Fibroblast of peridontal ligament (primary cell): ENCODE measurements around the gene AIG1.
"Not testable (repeated sequence)": the region's sequence is repeated elsewhere in the genome, so short reads cannot be mapped to it uniquely, and the experiment has no call there.

Source experiments
- DNase-seq: peaks from one replicate; pipeline ENCODE4 v3.0.0-alpha.2; 2010; ENCODE audit errors: extremely low read depth

Gene AIG1

DNA sequence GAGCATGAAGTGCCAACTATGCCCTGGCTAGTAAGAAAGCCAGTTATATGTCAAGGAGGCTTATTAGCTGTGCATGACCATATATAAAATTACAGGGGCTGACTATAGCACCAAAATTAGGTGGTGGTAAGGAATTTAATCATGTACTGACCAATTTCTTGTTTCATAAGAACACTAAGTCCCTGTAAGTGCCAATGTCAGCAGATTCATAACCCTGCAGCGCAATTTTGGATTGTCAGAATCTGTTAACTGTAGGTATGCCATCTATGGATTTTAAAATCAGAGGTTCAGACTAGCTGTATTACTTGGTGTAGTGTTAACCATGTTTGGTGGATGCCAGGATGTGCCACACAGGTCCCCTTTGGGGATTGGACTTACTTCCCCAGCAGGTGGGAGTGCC, 207.8 kb downstream of the AIG1 start:
- no peak for DNase-seq

DNA sequence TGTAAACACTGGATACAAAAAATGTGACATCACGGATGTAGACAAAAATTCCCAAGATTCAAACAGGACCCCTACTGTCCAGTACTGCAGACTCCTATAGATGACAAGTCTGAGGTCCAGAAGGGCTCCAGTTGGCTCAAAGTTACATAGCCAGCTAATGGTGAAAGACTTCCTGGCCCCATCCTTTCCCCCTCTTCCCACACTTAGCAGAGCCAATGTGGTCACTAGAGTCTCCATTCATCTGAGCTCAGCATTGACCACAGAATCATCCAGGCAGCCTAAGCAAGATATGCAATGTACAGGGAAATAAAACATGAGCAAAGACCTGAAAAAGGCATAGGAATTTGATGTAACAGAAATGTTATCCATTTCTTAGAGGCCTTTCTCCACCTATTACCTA, 209.3 kb downstream of the AIG1 start:
- peak; percentile 84 for DNase-seq

DNA sequence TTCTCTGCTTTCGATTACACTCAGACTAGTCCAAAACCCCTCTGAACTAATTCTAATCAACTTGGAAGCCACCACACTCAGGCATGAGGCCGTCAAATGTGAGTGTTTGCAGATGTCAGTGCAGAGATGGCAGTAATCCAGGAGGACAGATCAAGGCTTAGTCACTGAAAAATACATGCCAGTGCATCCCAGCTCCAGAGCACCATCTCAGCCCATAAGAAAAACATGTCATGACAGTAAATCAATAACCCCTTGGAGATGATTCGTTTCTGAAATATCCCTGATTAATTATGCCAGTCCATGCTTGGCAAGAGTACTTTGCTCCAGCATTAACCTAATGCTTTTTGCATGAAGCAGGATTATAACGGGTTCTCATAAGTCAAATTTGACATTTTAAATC, 210.3 kb downstream of the AIG1 start:
- DNase-seq = peak; percentile 95

DNA sequence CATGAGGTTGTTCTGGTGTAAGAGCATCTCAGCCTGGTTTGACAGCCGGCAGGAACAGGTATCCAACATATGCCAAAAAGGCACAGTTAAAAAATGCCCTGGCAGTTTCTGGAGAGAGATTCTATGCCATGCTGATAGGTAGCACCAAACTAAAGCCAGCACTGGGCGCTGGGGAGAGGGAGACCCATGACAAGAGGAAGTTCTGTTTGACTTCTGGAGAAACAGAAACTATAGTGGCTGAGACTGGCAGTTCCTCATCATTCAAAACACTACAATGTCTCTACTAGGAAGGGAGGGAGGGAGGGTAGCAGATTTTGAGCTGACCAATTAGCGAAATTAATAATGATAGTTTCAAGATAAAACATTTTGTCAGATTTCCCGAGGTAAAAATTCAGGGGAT, 215.7 kb downstream of the AIG1 start:
- DNase-seq = no peak

DNA sequence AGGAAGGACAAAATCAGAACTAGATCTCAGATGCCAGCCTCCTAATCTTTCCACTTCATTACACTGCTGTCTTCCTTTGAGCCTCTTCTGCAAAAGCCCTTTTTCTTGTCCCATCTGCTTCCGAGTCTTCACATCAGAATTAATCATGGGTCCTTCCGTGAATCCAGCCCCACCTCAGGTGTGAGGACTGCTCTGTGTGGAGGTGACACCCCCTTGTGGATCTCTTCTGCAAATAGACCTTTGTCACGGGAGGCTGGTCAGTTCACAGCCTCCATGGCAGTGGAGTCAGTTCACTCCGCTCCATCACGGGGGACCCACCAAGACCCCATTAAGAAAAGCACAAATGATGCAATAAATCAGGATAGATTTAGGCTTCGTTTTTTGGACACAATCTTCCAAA, 218.7 kb downstream of the AIG1 start:
- DNase-seq = peak; percentile 26

DNA sequence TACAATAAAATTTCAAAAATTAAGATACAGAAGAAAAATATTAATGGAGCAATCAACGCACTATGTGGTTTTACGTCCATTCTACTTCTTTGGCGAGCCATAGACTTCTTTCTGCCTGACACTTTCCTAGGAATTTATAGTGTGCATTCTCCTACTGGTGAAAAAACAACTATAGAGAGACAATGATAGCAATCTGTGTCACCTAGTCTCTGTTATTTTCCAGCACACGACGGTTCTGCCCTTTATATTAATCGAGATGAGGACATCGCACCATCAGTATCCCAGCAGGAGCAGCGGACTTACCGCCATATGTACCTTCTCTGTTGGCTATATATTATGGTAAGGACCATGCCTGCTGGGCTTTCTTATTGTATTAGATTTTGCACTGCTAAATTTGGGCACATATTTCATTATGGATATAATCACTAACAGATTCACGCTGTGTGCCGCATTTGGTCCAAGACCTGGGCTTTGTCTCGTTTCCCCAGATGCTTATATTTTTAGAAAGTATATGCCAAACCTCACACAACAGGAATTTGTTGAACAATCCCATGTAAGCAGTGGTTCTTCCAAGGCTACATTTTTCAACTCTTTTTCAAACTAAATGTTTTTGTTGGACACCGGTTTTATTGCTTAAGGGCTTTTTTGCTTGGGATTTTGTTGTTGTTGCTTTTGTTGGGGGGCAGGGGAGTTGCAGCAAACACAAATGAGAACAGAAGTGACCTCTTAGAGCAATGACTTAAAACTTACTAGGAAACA, 223.4 kb downstream of the AIG1 start:
- peak; percentile 83 for DNase-seq

GRCh38 chr6:143286251-143286795, 225.6 kb downstream of the AIG1 start:
- DNase-seq = peak; percentile 60

- DNase-seq = no peak
Observed at GRCh38 chr6:143288923-143289322, 228.2 kb downstream of the AIG1 start.

DNA sequence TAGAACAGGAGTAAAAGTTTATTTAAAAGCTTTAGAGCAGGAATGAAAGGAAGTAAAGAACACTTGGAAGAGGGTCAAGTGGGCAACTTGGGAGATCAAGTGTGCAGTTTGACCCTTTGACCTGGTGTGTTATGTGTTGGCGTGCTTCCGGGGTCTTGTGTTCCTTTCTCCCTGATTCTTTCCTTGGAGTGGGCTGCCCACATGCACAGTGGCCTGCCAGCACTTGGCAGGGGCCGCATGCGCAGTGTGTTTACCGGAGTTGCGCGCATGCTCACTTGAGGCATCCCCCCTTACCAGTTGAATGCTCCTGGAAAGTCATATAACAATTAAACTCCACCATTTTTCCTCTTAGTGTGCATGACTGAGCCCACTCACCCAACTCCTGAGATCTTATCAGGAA, 229.5 kb downstream of the AIG1 start:
- DNase-seq = no peak

- DNase-seq = no peak
Observed at GRCh38 chr6:143293523-143293922, 232.8 kb downstream of the AIG1 start.

DNA sequence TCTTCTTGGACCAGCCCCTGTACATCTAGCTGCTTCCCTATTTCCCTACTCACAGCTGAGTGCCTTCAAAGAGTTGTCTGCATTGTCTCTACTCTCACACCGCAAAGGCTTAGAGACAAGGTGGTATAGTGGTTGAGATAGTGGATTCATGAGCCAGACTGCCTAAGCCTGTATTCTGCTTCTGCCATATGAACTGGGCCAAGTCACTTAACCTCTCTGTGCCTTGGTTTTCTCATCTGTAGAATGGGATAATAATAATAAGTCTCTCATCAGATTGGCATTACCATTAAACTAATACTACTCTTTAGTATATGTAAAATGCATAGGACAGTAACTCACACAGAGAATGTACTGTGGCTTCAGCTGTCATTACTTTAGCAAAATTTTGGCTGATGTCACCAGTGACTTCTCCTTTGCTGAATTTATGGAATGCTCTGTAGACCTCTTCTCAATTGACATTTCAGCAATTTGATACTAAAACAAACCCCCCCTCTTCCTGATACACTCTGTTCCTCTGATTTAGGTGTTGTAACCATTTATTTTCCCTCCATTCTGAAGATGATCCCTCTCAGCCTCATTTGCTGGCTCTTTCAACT, 233.7 kb downstream of the AIG1 start:
- DNase-seq = no peak

DNA sequence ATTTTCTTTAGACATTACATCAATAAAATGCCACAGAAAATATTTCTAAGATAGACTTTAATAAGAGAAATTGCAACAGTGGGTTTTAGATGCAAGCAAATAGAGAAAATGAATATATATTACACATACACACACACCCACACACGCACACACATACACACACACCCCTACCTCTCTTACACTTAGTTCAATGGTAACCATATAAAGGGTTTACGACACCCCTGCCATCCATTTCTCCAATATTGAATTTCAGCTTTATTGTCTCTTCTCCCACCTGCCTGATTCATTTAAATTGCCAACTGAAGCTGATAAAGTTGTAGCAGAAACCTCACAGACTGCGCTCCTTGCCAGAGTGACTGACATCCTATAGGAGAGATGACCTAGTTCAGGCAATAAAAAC, 235.2 kb downstream of the AIG1 start:
- DNase-seq = no peak

GRCh38 chr6:143298071-143298470, 237.4 kb downstream of the AIG1 start:
- no peak for DNase-seq

- no peak for DNase-seq
Observed at GRCh38 chr6:143299253-143300166, 238.8 kb downstream of the AIG1 start.

- no peak for DNase-seq
Observed at GRCh38 chr6:143301188-143301587, 240.5 kb downstream of the AIG1 start.

- not testable (repeated sequence) for DNase-seq
Observed at GRCh38 chr6:143307760-143308159, 247.1 kb downstream of the AIG1 start.

DNA sequence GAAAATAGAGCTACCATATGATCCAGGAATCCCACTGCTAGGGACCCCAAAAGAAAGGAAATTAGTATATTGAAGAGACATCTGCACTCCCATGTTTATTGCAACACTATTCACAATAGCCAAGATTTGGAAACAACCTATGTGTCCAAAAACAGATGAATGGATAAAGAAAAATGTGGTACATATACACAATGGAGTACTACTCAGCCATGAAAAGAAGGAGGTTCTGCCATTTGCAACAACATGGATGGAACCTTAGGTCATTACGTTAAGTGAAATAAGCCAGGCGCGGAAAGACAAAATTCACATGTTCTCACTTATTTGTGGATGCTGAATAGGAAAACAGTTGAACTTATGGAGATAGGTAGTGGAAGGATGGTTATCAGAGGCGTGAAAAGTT, 252.5 kb downstream of the AIG1 start:
- DNase-seq = no peak

DNA sequence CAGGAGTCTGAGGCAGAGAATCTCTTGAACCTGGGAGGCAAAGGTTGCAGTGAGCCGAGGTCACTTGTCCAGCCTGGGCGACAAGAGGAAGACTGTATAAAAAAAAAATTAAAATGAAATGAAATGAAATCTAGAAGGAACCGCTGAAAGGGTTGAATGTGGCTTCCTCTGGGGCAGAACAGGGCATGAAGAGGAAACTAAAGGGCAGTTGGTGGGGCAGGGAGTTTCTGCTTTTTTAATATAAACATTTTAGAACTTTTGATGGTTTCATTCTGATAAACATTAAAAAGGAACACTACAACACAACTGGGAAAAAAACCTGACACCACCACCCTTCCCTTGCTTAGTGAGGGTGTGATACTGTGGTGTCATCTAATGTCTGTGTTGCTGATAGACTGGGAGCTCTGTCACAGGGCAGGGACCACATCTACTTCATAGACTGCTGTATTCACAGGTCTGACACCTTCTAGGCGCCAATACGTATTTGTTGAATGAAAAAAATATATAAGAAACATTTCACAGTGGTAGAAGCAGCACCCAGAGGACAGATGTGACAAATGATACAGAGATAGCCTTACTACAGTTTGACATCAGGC, 260.9 kb downstream of the AIG1 start:
- no peak for DNase-seq

DNA sequence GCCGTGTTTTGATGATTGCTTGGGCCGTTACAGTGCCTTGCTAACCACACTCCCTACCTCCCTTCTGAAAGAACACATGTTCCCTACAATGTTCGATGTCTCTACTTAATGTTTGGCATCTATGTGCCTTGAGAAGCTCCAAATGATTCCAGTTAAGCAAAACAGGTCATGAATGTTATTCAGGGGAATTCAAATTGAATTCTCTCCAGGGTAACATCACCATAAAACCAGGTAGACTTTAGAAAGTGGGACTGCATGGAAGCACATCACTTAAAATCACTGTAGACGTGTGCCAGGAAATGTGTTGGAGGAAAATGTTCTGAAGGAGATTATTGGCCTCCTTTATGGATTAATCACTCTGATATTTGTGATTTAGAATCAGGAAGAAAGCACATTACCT, 261.7 kb downstream of the AIG1 start:
- DNase-seq = no peak

GRCh38 chr6:143323729-143324470, 263.2 kb downstream of the AIG1 start:
- no peak for DNase-seq
